Activated CD8-positive, alpha-beta T cell treated with anti-CD3 and anti-CD28 coated beads for 36 hours (primary cell): ENCODE measurements around the gene CEMIP. TPM values are rescaled to one million over a fixed set of nuclear protein-coding genes. Genes with fewer than 3 reads are reported as not detected.

Experiments
- ATAC-seq: fragments of 200-7000 bp; cut with Tn5 transposase; one replicate; pipeline ENCODE4 v1.10.0; 2021; ENCODE audit warnings: mild to moderate bottlenecking, moderate library complexity
- CTCF ChIA-PET: fragments of 350-600 bp; sonication (Branson Sonifier 250); formaldehyde crosslinking; loops from one replicate; lab custom pipeline; 2021; ENCODE audit warnings: antibody characterized with exemption; lab: Charles Lee
- POLR2A ChIA-PET: fragments of 350-600 bp; sonication (Branson Sonifier 250); formaldehyde crosslinking; loops from one replicate; lab custom pipeline; 2021; ENCODE audit warnings: antibody characterized with exemption; lab: Charles Lee
- DNase-seq: peaks from one replicate; pipeline ENCODE4 v3.0.0-alpha.2; 2020
- H3K27ac Mint-ChIP-seq: one replicate; pipeline ENCODE4 v1.8.0; 2021; ENCODE audit warnings: mild to moderate bottlenecking, mixed read lengths
- H3K27me3 Mint-ChIP-seq: one replicate; pipeline ENCODE4 v1.8.0; 2021; ENCODE audit warnings: mixed read lengths
- H3K36me3 Mint-ChIP-seq: one replicate; pipeline ENCODE4 v1.8.0; 2021; ENCODE audit warnings: low read depth, mixed read lengths
- H3K4me1 Mint-ChIP-seq: one replicate; pipeline ENCODE4 v1.8.0; 2021; ENCODE audit warnings: low read depth, mixed read lengths
- H3K4me3 Mint-ChIP-seq: one replicate; pipeline ENCODE4 v1.8.0; 2021; ENCODE audit warnings: mild to moderate bottlenecking, moderate library complexity, mixed read lengths
- H3K9me3 Mint-ChIP-seq: one replicate; pipeline ENCODE4 v1.8.0; 2021; ENCODE audit warnings: mixed read lengths
- CTCF ChIP-seq: fragments of 200-600 bp; IDR thresholded peaks from one replicate; pipeline ENCODE4 v1.8.0; 2022; ENCODE audit warnings: antibody characterized with exemption, mild to moderate bottlenecking
- intact Hi-C: fragments of 100-400 bp; cut with micrococcal nuclease; formaldehyde crosslinking; loops from one replicate; pipeline ENCODE4 v1.10.0; 2022
- total RNA-seq, 2 experiments: library from RNA; stranded (reverse); gene quantifications; one replicate each; pipeline ENCODE4 v1.2.3, GENCODE V29; 2021

CEMIP gene
- total RNA-seq, 2 experiments from 2014 or later: not detected

- CTCF ChIA-PET: interaction anchor here (2.1 kb wide), 2 partner anchors 48 to 344 kb away, joined by 5 to 7 read pairs; no protein-coding TSS in a partner anchor
- no peak for TF ChIP-seq CTCF
- Mint-ChIP-seq H3K4me1 (peaks cover 15% of the 10 kb centered on the region), H3K9me3 (no peaks in the 10 kb centered on the region), H3K27me3 (no peaks in the 10 kb centered on the region), H3K27ac (no peak overlapping the region), H3K4me3 (no peak overlapping the region), H3K36me3 (peaks cover 2% of the 10 kb centered on the region)
- POLR2A ChIA-PET: interaction anchor here (0.9 kb wide), 1 partner anchor 8 kb away, joined by 3 read pairs; no protein-coding TSS in a partner anchor
- intact Hi-C loops: no loop called here
- DNase-seq: no peak
- no peak for ATAC-seq
Measured at GRCh38 chr15:80921736-80922410, 142.7 kb downstream of the CEMIP start.

- no peak for TF ChIP-seq CTCF
- H3K4me3 Mint-ChIP-seq: no peak overlapping the region
- no peak for DNase-seq
- CTCF ChIA-PET: interaction anchor here (2.8 kb wide), 1 partner anchor 46 kb away, joined by 8 read pairs; no protein-coding TSS in a partner anchor
- intact Hi-C loops: no loop called here
- H3K9me3 Mint-ChIP-seq: no peaks in the 10 kb centered on the region
- no peak overlapping the region for H3K27ac Mint-ChIP-seq
- H3K27me3 Mint-ChIP-seq: no peaks in the 10 kb centered on the region
- POLR2A ChIA-PET: no interaction called here
- H3K36me3 Mint-ChIP-seq: peaks cover 2% of the 10 kb centered on the region
- no peak for ATAC-seq
- peaks cover 15% of the 10 kb centered on the region for H3K4me1 Mint-ChIP-seq
Measured at GRCh38 chr15:80923668-80924067, 144.5 kb downstream of the CEMIP start.

GRCh38 chr15:80924278-80924677 lies 145.1 kb downstream of the CEMIP start:
- intact Hi-C loops: no loop called here
- no peak for TF ChIP-seq CTCF
- ATAC-seq (no peak), DNase-seq (no peak)
- ChIA-PET POLR2A (no interaction called here), CTCF (interaction anchor here (2.8 kb wide), 1 partner anchor 46 kb away, joined by 8 read pairs; no protein-coding TSS in a partner anchor)
- Mint-ChIP-seq H3K27ac (no peak overlapping the region), H3K27me3 (no peaks in the 10 kb centered on the region), H3K9me3 (no peaks in the 10 kb centered on the region), H3K4me3 (no peak overlapping the region), H3K36me3 (peaks cover 2% of the 10 kb centered on the region), H3K4me1 (peaks cover 15% of the 10 kb centered on the region)

GRCh38 chr15:80925597-80926059 lies 146.5 kb downstream of the CEMIP start:
- CTCF ChIA-PET: interaction anchor here (2.8 kb wide), 1 partner anchor 44 kb away, joined by 8 read pairs; no protein-coding TSS in a partner anchor
- no peak for ATAC-seq
- Mint-ChIP-seq H3K4me3 (no peak overlapping the region), H3K4me1 (peaks cover 5% of the 10 kb centered on the region), H3K27ac (no peak overlapping the region), H3K9me3 (no peaks in the 10 kb centered on the region), H3K36me3 (peaks cover 2% of the 10 kb centered on the region), H3K27me3 (no peaks in the 10 kb centered on the region)
- DNase-seq: no peak
- intact Hi-C loops: no loop called here
- no peak for TF ChIP-seq CTCF
- POLR2A ChIA-PET: no interaction called here

GRCh38 chr15:80926126-80926525 lies 147.0 kb downstream of the CEMIP start:
- intact Hi-C loops: no loop called here

More at GRCh38 chr15:80926126-80926525, 147.0 kb downstream of the CEMIP start:
- Mint-ChIP-seq H3K27me3 (no peaks in the 10 kb centered on the region), H3K4me3 (no peak overlapping the region), H3K36me3 (peaks cover 2% of the 10 kb centered on the region), H3K27ac (no peak overlapping the region), H3K9me3 (no peaks in the 10 kb centered on the region), H3K4me1 (peaks cover under 1% of the 10 kb centered on the region)
- no peak for TF ChIP-seq CTCF
- ChIA-PET CTCF (interaction anchor here (2.8 kb wide), 1 partner anchor 44 kb away, joined by 8 read pairs; no protein-coding TSS in a partner anchor), POLR2A (no interaction called here)
- DNase-seq (no peak), ATAC-seq (no peak)
